ENCODE data around the gene NCOA7.

NCOA7 gene

GRCh38 chr6:125815080-125815910, 24.5 kb downstream of the NCOA7 start:
- DNase-seq: no peak

- no peak for DNase-seq
Measured at GRCh38 chr6:125816828-125817280, 26.1 kb downstream of the NCOA7 start.

GRCh38 chr6:125818225-125818657, 27.5 kb downstream of the NCOA7 start:
- no peak for DNase-seq

- DNase-seq: no peak
Measured at GRCh38 chr6:125818772-125819260, 28.1 kb downstream of the NCOA7 start.

- no peak for DNase-seq
Measured at GRCh38 chr6:125819535-125820326, 29.0 kb downstream of the NCOA7 start.

GRCh38 chr6:125821825-125822281, 31.1 kb downstream of the NCOA7 start:
- DNase-seq: peak; percentile 30

GRCh38 chr6:125823180-125823579, 32.4 kb downstream of the NCOA7 start:
- no peak for DNase-seq

- peak; percentile 75 for DNase-seq
Measured at GRCh38 chr6:125824946-125825771, 34.4 kb downstream of the NCOA7 start.

- no peak for DNase-seq
Measured at GRCh38 chr6:125826695-125827463, 36.1 kb downstream of the NCOA7 start.

- DNase-seq: no peak
Measured at GRCh38 chr6:125827788-125828320, 37.1 kb downstream of the NCOA7 start.

GRCh38 chr6:125828476-125829039, 37.8 kb downstream of the NCOA7 start:
- DNase-seq: no peak

- DNase-seq: no peak
Measured at GRCh38 chr6:125829433-125829832, 38.7 kb downstream of the NCOA7 start.

- no peak for DNase-seq
Measured at GRCh38 chr6:125831659-125832058, 40.9 kb downstream of the NCOA7 start.

GRCh38 chr6:125832391-125833117, 41.8 kb downstream of the NCOA7 start:
- DNase-seq: no peak

- no peak for DNase-seq
Measured at GRCh38 chr6:125834348-125834747, 43.6 kb downstream of the NCOA7 start.

- DNase-seq: no peak
Measured at GRCh38 chr6:125835221-125835744, 44.5 kb downstream of the NCOA7 start.

- no peak for DNase-seq
Measured at GRCh38 chr6:125836466-125836865, 45.7 kb downstream of the NCOA7 start.

GRCh38 chr6:125839471-125839870, 48.7 kb downstream of the NCOA7 start:
- peak; percentile 35 for DNase-seq

- peak; percentile 35 for DNase-seq
Measured at GRCh38 chr6:125839879-125840278, 49.1 kb downstream of the NCOA7 start.

Measured in NCI-H1436 (cell line).